ENCODE data around the gene IMPA2.
A peak's percentile ranks its signal among the peaks of the same experiment; 100 is the strongest.

IMPA2 gene

GRCh38 chr18:12049978-12050811, 68.9 kb downstream of the IMPA2 start:
- Mint-ChIP-seq H3K4me1 (peaks cover 10% of the 10 kb centered on the region), H3K27me3 (ENCODE audit: low read depth) (peaks cover 11% of the 10 kb centered on the region), H3K9me3 (no peaks in the 10 kb centered on the region), H3K27ac (no peak overlapping the region), H3K4me3 (no peak overlapping the region), H3K36me3 (ENCODE audit: low read depth) (no peaks in the 10 kb centered on the region)
- TF ChIP-seq, protein P1, sequence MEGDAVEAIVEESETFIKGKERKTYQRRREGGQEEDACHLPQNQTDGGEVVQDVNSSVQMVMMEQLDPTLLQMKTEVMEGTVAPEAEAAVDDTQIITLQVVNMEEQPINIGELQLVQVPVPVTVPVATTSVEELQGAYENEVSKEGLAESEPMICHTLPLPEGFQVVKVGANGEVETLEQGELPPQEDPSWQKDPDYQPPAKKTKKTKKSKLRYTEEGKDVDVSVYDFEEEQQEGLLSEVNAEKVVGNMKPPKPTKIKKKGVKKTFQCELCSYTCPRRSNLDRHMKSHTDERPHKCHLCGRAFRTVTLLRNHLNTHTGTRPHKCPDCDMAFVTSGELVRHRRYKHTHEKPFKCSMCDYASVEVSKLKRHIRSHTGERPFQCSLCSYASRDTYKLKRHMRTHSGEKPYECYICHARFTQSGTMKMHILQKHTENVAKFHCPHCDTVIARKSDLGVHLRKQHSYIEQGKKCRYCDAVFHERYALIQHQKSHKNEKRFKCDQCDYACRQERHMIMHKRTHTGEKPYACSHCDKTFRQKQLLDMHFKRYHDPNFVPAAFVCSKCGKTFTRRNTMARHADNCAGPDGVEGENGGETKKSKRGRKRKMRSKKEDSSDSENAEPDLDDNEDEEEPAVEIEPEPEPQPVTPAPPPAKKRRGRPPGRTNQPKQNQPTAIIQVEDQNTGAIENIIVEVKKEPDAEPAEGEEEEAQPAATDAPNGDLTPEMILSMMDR (IDR thresholded peaks at IDR 0.05; ENCODE audit: unreplicated experiment in 3 of 3), result no peak

DNA sequence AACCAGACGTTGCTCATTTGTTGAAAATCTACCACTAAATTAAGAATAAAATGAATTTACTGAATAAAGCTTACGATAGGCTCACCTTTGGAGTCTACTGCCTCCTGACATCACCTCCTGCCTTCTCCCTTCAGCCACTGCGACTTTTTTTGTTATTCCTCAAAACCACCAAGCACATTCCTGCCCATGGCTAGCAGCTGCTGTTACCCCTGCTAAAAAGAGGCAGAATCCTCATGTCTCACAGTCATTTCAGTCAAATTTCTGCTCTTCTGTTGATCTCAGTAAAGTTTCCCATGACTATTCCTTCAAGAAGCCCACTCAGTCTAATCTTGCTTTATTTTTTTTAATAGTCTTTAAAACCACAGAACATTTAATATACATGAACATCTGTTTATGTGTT, 71.6 kb downstream of the IMPA2 start:
- H3K4me3 Mint-ChIP-seq, result no peak overlapping the region
- H3K27me3 Mint-ChIP-seq (ENCODE audit: low read depth), result peaks cover 6% of the 10 kb centered on the region
- no peak overlapping the region for H3K27ac Mint-ChIP-seq
- peaks cover 18% of the 10 kb centered on the region for H3K4me1 Mint-ChIP-seq
- no peaks in the 10 kb centered on the region for H3K9me3 Mint-ChIP-seq
- H3K36me3 Mint-ChIP-seq (ENCODE audit: low read depth), result no peaks in the 10 kb centered on the region
- TF ChIP-seq, protein P1 (IDR thresholded peaks at IDR 0.05; ENCODE audit: unreplicated experiment in 3 of 3), result no peak

DNA sequence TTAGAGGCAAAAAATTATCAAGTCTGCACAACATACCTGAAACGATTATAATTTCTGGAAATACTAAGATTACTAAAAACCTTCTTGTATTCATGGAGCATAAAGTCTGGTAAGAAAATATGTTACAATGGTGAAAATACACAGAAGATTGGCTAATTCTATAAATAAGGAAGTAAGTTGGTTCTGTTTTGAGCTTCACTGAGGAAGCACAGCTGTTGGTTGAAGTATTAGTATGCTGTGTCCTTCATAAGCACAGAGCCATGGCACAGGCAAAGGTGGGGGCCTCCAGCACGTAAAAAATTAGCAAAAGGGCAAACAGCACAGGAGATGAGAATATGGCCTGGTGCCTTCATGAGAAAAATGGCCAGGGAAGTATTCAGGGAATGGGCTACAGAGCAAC, 72.0 kb downstream of the IMPA2 start:
- no peaks in the 10 kb centered on the region for H3K9me3 Mint-ChIP-seq
- TF ChIP-seq, protein P1 (IDR thresholded peaks at IDR 0.05; ENCODE audit: unreplicated experiment in 3 of 3), result no peak
- H3K27me3 Mint-ChIP-seq (ENCODE audit: low read depth), result peaks cover 2% of the 10 kb centered on the region
- no peaks in the 10 kb centered on the region for H3K36me3 Mint-ChIP-seq (ENCODE audit: low read depth)
- H3K4me1 Mint-ChIP-seq, result peaks cover 18% of the 10 kb centered on the region
- H3K27ac Mint-ChIP-seq, result no peak overlapping the region
- H3K4me3 Mint-ChIP-seq, result no peak overlapping the region

GRCh38 chr18:12056034-12056883, 75.0 kb downstream of the IMPA2 start:
- no peak overlapping the region for H3K4me3 Mint-ChIP-seq

GRCh38 chr18:12056884-12057402, 75.6 kb downstream of the IMPA2 start:
- Mint-ChIP-seq H3K36me3 (ENCODE audit: low read depth) (no peaks in the 10 kb centered on the region), H3K4me1 (peaks cover 10% of the 10 kb centered on the region), H3K27ac (no peak overlapping the region), H3K27me3 (ENCODE audit: low read depth) (no peaks in the 10 kb centered on the region), H3K9me3 (no peaks in the 10 kb centered on the region), H3K4me3 (no peak overlapping the region)
- TF ChIP-seq, protein P1 (IDR thresholded peaks at IDR 0.05; ENCODE audit: unreplicated experiment in 3 of 3), result no peak

More at GRCh38 chr18:12056034-12056883, 75.0 kb downstream of the IMPA2 start:
- H3K27ac Mint-ChIP-seq, result peak overlapping the region; percentile 14 to 83 (median 30)
- no peaks in the 10 kb centered on the region for H3K9me3 Mint-ChIP-seq
- TF ChIP-seq, protein P1 (IDR thresholded peaks at IDR 0.05; ENCODE audit: unreplicated experiment in 3 of 3), result no peak
- no peaks in the 10 kb centered on the region for H3K27me3 Mint-ChIP-seq (ENCODE audit: low read depth)
- no peaks in the 10 kb centered on the region for H3K36me3 Mint-ChIP-seq (ENCODE audit: low read depth)
- peaks cover 15% of the 10 kb centered on the region for H3K4me1 Mint-ChIP-seq
